Measurements from ENCODE around the gene GOLM1.

- TF ChIP-seq CTCF (IDR thresholded peaks at IDR 0.05) = no peak
- TF ChIP-seq EZH2 (IDR thresholded peaks at IDR 0.05; ENCODE audit: borderline replicate concordance, insufficient read depth, low read depth, low read length, poor library complexity, severe bottlenecking) = no peak
Measured at GRCh38 chr9:86075132-86076109, 23.9 kb downstream of the GOLM1 start.
